ENCODE results near the gene COLEC11. TPM values are rescaled to one million over a fixed set of nuclear protein-coding genes. Genes with fewer than 3 reads are reported as not detected.

COLEC11 gene
- total and polyA plus RNA-seq, 8 donors = 2.0 to 9.9 (median 3.3) TPM; not detected in 3

GRCh38 chr2:3631161-3631850 lies 36.4 kb downstream of the COLEC11 start:
- Histone ChIP-seq H3K4me1 (peaks cover 0 to 8% (median 0%) of the 10 kb centered on the region in 4 donors), H3K27ac (peak overlapping the region in 1 of 5 donors; percentile 7), H3K27me3 (peaks cover 0 to 7% (median 0%) of the 10 kb centered on the region in 3 donors), H3K36me3 (no peaks in the 10 kb centered on the region), H3K4me3 (no peak overlapping the region), H3K9me3 (no peaks in the 10 kb centered on the region)
- TF ChIP-seq CTCF (IDR thresholded peaks at IDR 0.05) (no peak), POLR2AphosphoS5 (IDR thresholded peaks at IDR 0.05) (no peak), EP300 (IDR thresholded peaks at IDR 0.05) (no peak), POLR2A (IDR thresholded peaks at IDR 0.05) (no peak)
- DNase-seq = peak in 1 of 2 donors; percentile 14
- WGBS, 5 donors = 66 to 90% (median 77%) methylated on average over 7 to 15 of the region's 15 CpGs
- intact Hi-C loops (cut with DNase I; ENCODE audit: low total_unique reads) = no loop called here

GRCh38 chr2:3631851-3632659 lies 37.1 kb downstream of the COLEC11 start:
- peak in 1 of 2 donors; percentile 22 for DNase-seq
- Histone ChIP-seq H3K36me3 (no peaks in the 10 kb centered on the region), H3K9me3 (no peaks in the 10 kb centered on the region), H3K4me3 (no peak overlapping the region), H3K27me3 (peaks cover 0 to 12% (median 0%) of the 10 kb centered on the region in 3 donors), H3K4me1 (peaks cover 0 to 8% (median 0%) of the 10 kb centered on the region in 4 donors), H3K27ac (no peak overlapping the region)
- intact Hi-C loops (cut with DNase I; ENCODE audit: low total_unique reads) = no loop called here
- WGBS, 5 donors = 87 to 94% (median 90%) methylated on average over 14 to 26 of the region's 26 CpGs
- no peak for TF ChIP-seq POLR2AphosphoS5 (IDR thresholded peaks at IDR 0.05)

GRCh38 chr2:3633089-3633981 lies 38.4 kb downstream of the COLEC11 start:
- TF ChIP-seq POLR2AphosphoS5 (IDR thresholded peaks at IDR 0.05) (no peak), POLR2A (IDR thresholded peaks at IDR 0.05) (no peak), CTCF (IDR thresholded peaks at IDR 0.05) (no peak), EP300 (IDR thresholded peaks at IDR 0.05) (no peak)
- no peaks in the 10 kb centered on the region for H3K9me3 ChIP-seq
- peaks cover 0 to 5% (median 0%) of the 10 kb centered on the region in 3 donors for H3K27me3 ChIP-seq
- WGBS, 5 donors = 77 to 81% (median 78%) methylated on average over 27 to 33 of the region's 33 CpGs
- H3K36me3 ChIP-seq = no peaks in the 10 kb centered on the region
- peaks cover 0 to 8% (median 0%) of the 10 kb centered on the region in 4 donors for H3K4me1 ChIP-seq
- peak in 1 of 2 donors; percentile 64 for DNase-seq
- no peak overlapping the region for H3K27ac ChIP-seq
- intact Hi-C loops (cut with DNase I; ENCODE audit: low total_unique reads) = no loop called here
- H3K4me3 ChIP-seq = no peak overlapping the region

- Histone ChIP-seq H3K9me3 (no peaks in the 10 kb centered on the region), H3K4me3 (no peak overlapping the region), H3K27me3 (peaks cover 0 to 5% (median 0%) of the 10 kb centered on the region in 3 donors), H3K36me3 (no peaks in the 10 kb centered on the region), H3K4me1 (peaks cover 0 to under 1% (median 0%) of the 10 kb centered on the region in 4 donors), H3K27ac (no peak overlapping the region)
- peak in 1 of 2 donors; percentile 0 for DNase-seq
- TF ChIP-seq POLR2AphosphoS5 (IDR thresholded peaks at IDR 0.05) (no peak), EP300 (IDR thresholded peaks at IDR 0.05) (no peak), CTCF (IDR thresholded peaks at IDR 0.05) (no peak), POLR2A (IDR thresholded peaks at IDR 0.05) (no peak)
- WGBS, 5 donors = 84 to 90% (median 88%) methylated on average over 9 to 11 of the region's 11 CpGs
- intact Hi-C loops (cut with DNase I; ENCODE audit: low total_unique reads) = no loop called here
These were observed 39.2 kb downstream of the COLEC11 start for GRCh38 chr2:3633982-3634595.
